Epithelial cell of prostate (primary cell): ENCODE results near the gene PLCB4.
"Not testable (repeated sequence)": the region's sequence is repeated elsewhere in the genome, so short reads cannot be mapped to it uniquely, and the experiment has no call there.

Source experiments
- DNase-seq: peaks from one replicate; pipeline ENCODE4 v3.0.0-alpha.2; 2011; ENCODE audit warnings: low read depth, low spot score
- H3K27ac ChIP-seq: fragments of 450-650 bp; 2 replicates; pipeline ENCODE4 v1.5.1; 2017; ENCODE audit warnings: mild to moderate bottlenecking

The PLCB4 gene

GRCh38 chr20:9385345-9386310, 316.7 kb downstream of the PLCB4 start:
- not testable (repeated sequence) for H3K27ac ChIP-seq, DNase-seq

DNA sequence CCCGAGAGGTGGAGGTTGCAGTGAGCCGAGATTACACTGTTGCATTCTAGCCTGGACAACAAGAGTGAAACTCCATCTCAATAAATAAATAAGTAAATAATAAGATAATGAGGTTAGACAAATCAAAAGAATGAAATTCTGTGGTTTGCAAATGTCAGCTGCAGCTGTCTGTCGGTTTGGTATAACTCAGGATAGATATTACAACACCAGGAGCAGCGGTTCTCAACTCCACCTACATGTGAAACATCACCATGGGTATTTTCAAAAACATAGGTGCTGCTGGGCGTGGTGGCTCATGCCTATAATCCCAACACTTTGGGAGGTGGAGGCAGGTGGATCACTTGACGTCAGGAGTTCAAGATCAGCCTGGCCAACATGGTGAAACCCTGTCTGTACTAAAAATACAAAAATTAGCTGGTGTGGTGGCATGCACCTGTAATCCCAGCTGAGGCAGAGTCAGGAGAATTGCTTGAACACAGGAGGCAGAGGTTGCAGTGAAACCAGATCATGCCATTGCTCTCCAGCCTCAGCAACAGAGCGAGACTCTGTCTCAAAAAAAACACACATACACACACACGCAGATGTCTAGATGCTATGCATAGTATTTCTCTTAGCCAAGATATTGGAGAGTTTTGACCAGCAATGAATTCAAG, 319.4 kb downstream of the PLCB4 start:
- no peak for DNase-seq
- no peak overlapping the region for H3K27ac ChIP-seq

- no peak for DNase-seq
- H3K27ac ChIP-seq, result no peak overlapping the region
Measured at GRCh38 chr20:9388813-9389161, 319.9 kb downstream of the PLCB4 start.

GRCh38 chr20:9389346-9389745, 320.5 kb downstream of the PLCB4 start:
- H3K27ac ChIP-seq, result no peak overlapping the region
- no peak for DNase-seq

DNA sequence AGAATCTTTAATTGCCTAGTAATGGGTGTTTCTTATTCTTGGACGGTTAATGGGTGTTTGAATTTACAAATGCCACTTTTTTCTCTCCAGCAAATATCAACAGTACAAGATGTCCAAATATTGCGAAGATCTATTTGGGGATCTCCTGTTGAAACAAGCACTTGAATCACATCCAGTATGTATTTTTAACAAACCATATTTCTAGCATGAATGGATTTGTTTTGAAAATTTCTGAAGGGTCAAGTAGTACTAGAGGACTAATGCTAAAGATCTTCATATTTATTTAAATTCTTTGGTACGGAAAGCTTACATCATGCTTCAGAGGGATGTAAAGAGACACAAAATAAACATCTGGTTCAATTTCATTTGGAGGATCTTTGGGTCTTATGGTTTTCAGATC, 321.6 kb downstream of the PLCB4 start:
- H3K27ac ChIP-seq, result no peak overlapping the region
- DNase-seq, result no peak

- no peak for DNase-seq
- H3K27ac ChIP-seq, result no peak overlapping the region
Measured at GRCh38 chr20:9392892-9393857, 324.3 kb downstream of the PLCB4 start.

- no peak overlapping the region for H3K27ac ChIP-seq
- no peak for DNase-seq
Measured at GRCh38 chr20:9395971-9396370, 327.1 kb downstream of the PLCB4 start.

- no peak for DNase-seq
- H3K27ac ChIP-seq, result no peak overlapping the region
Measured at GRCh38 chr20:9397928-9398327, 329.0 kb downstream of the PLCB4 start.

- no peak for DNase-seq
- H3K27ac ChIP-seq, result no peak overlapping the region
Measured at GRCh38 chr20:9398882-9399281, 330.0 kb downstream of the PLCB4 start.

DNA sequence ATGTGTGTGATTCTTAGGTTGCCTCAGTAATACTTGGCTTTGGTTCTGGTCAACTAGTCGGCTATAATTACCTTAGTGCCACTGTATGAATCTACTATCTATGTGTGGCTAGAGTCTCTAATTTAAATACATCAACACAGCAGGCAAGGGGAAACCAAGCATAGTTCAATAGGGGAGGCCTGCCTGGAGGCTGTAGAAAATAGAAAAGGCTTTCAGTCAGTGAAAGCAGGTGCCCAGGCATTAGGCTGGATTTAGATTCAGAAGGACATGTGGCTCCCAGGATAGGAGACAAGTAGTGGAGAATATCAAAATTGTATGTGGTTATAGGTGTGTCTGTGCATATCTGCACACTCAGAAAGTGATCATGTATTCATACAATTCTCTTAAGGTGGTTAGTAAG, 330.4 kb downstream of the PLCB4 start:
- no peak overlapping the region for H3K27ac ChIP-seq
- no peak for DNase-seq

DNA sequence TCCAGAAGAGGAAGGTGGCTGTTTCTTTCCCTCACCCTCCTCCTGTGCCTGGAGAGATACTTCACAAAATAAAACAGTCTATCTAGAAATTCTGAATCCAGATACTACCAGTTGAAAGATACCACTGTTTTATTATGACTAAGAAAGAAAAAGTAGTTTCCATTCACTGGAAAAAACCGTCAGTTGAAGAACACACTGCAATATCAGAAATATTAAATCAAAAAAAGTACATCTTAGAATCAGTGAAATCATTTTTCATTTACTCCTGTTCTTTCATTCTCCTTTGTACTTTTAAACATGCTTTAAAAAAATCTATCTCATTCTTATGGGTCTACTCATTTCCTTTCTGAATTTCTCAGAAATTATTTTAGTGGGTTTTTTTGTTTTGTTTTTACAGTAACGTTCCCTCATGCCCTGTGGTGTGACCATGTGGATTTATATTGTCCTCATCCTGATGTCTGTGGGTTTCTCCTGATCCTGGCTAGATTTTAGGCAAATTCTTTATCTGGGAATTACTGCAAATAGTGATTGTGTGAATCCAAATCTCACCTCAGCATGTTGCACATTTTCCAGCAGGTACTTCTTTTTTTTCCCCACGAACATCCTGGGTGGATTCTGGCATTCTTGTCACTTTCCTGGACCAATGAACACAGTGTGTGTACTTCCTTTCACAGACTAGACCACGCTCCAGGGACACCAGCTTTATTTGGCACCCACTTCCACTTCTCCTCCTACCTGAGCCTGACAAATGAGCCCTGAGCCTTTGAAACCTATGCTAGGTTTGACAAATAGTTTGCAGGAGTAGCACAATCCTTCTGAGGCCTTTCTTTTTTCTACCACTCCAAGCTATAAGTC, 331.5 kb downstream of the PLCB4 start:
- no peak for DNase-seq
- H3K27ac ChIP-seq, result no peak overlapping the region

- no peak overlapping the region for H3K27ac ChIP-seq
- DNase-seq, result no peak
Measured at GRCh38 chr20:9401371-9401770, 332.5 kb downstream of the PLCB4 start.

DNA sequence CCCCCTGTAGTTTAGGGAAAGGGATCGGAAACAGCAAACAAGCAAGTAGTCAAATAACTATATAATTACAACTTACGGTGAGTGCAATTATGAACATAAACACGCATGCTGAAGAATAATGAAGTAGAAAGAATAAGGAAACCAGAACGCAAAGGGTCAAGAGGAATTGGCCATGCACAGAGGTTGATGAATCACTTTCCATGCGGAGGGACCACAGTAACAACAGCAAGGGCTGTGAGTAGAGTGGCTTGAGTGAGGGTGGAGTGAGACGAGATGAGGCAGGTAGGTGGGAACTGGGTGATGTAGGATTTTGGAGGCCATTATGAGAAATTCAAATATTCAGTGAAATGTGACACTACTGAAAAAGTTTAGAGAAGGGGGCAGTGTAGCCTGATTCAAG, 333.3 kb downstream of the PLCB4 start:
- H3K27ac ChIP-seq, result no peak overlapping the region
- DNase-seq, result no peak

- no peak for DNase-seq
- no peak overlapping the region for H3K27ac ChIP-seq
Measured at GRCh38 chr20:9402546-9402945, 333.7 kb downstream of the PLCB4 start.

- no peak for DNase-seq
Measured at GRCh38 chr20:9403448-9403847, 334.6 kb downstream of the PLCB4 start.

DNA sequence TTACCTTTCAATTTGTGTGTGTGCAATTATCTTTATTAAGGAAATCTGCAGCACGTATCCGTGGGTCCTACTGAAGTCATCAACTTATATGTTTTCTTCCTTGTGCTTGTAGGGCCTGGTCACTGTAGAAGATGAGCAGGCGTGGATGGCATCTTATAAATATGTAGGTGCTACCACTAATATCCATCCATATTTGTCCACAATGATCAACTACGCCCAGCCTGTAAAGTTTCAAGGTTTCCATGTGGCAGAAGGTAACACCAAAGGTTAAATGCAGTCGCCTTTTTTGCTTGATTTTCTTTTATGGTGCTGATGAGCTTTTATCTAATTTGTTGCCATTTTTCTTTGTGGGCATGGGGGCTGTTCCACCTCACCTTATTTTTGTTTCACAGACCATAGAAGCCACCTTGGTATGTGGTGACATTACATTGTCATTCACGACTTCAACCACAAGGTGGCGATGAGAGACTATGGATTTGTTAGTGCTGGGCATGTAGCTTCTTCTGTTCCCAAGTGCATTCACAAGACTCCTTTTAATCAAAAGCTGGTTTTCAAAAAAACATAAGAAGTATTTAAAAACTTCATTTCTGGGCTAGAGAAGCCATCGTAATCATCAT, 339.0 kb downstream of the PLCB4 start:
- no peak for DNase-seq

More at GRCh38 chr20:9403448-9403847, 334.6 kb downstream of the PLCB4 start:
- no peak overlapping the region for H3K27ac ChIP-seq

GRCh38 chr20:9408422-9409300, 339.8 kb downstream of the PLCB4 start:
- no peak overlapping the region for H3K27ac ChIP-seq
- DNase-seq, result no peak

More for the DNA sequence above, 339.0 kb downstream of the PLCB4 start:
- H3K27ac ChIP-seq, result no peak overlapping the region

DNA sequence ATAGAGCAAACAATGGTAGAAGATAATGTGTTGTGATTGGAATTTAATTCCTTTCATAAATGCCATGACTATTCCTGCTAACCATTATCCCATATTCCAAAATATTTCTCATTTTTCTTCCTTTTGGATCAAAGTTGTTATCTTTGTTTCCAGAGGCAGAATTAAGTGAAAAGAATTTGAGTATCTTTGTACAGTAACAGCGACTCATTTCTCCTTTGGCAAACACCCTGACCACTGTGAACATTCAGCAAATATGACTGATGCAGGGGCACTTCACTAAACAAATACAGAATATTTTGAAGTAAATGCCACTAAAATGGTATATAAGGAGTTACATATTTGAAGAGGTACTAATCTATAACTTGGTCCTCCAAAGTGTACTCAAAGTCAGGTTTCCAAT, 340.5 kb downstream of the PLCB4 start:
- H3K27ac ChIP-seq, result no peak overlapping the region
- DNase-seq, result no peak
